ENCODE measurements around the gene SREK1IP1.
"Not testable (repeated sequence)": the region's sequence is repeated elsewhere in the genome, so short reads cannot be mapped to it uniquely, and the experiment has no call there.

Gene SREK1IP1

GRCh38 chr5:64763948-64764503 is 4.5 kb downstream of the SREK1IP1 start:
- DNase-seq: no peak

- DNase-seq: no peak
These were observed 8.4 kb downstream of the SREK1IP1 start for GRCh38 chr5:64759960-64760660.

DNA sequence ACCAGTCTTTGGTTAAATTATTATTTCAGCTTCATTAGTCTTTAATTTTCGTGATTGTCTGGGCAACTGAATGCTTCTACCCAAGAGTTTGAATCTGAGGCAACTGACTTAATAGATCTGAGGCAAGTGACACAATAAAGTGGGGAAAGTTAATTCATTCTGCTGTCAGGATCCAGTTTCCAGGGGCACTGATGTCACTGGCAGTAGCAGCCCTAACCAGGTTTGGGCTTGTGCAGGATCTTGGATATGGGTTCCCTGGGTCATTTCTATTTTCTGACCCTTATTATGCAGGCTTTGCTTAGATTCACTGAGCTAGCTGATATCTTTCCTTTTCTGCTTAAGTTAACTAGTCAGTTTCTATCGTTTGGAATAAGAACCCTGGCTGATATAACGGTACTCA is 9.6 kb downstream of the SREK1IP1 start:
- no peak for DNase-seq

DNA sequence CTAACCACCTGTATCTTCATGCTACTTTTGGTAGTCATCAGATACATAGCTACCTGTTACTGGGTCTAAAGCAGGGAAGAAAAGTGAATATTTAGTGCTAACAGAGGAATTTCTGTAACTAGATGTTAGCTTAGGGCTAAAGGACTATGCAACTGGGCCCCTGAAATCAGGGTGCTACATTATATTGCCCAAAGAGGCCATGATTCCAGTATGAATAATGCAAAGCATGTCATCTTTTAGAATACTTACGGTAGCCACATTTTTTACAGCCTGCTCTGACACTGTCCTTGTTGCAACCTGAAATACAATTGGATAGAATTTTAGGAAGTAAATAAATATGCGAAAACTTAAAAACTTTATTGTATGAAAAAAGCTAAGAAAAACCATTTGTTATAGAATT is 14.4 kb downstream of the SREK1IP1 start:
- DNase-seq: no peak

DNA sequence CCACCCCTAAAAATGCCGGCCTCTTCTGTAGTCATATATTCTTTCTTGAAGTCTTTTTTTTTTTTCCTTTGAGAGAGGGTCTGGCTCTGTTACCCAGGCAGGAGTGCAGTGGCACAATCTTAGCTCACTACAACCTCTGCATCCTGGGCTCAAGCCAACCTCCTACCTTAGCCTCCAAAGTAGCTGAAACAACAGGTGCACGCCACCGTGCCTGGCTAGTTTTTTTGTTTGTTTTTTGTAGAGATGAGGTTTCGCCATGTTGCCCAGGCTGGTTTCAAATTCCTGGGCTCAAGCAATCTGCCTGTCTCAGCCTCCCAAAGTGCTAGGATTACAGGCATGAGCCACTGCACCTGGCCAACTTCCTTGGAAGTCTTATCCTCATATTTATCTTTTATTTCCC is 19.1 kb downstream of the SREK1IP1 start:
- DNase-seq: no peak

GRCh38 chr5:64746446-64746845 is 22.0 kb downstream of the SREK1IP1 start:
- DNase-seq: no peak

DNA sequence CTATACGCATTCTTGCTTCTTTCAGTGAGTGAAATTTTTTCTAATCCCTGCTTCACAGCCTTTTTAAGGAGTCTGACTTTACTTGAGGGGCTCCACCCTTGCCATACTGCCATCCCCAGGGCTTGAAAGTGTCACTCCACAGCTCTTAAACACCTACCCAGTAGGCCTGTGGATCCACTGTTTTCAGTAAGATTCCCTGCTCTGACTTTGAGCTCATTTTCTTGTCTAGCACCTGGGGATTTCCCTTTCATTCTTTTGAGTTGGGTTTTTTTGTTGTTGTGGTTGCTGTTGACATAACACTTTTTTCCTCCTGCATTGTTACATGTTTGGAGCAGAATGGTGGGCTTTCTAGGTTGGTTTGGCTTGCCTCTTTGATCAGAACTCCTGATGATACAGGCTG is 23.6 kb downstream of the SREK1IP1 start:
- no peak for DNase-seq

- DNase-seq: no peak
These were observed 25.7 kb downstream of the SREK1IP1 start for GRCh38 chr5:64742821-64743220.

DNA sequence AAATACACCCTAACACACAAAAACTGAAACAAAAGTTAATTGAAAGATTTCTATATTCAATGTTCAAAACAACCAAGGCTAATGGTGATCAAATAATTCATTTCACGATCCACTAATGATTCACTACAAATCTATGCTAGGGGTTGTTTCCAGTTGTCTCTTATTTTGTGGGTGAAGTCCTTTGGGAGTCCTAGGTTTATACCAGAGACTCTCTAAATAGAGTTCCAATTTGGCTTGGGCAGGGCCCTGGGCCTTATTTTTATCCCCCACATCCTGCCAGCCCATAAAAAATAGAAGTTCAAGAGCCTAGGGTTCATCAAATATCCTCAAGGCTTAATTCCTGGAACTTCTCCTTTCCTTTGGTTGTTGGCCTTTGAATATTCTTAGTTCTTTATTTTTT is 26.1 kb downstream of the SREK1IP1 start:
- DNase-seq: no peak

- DNase-seq: no peak
These were observed 41.3 kb downstream of the SREK1IP1 start for GRCh38 chr5:64727150-64727549.

GRCh38 chr5:64722588-64722987 is 45.9 kb downstream of the SREK1IP1 start:
- DNase-seq: no peak

DNA sequence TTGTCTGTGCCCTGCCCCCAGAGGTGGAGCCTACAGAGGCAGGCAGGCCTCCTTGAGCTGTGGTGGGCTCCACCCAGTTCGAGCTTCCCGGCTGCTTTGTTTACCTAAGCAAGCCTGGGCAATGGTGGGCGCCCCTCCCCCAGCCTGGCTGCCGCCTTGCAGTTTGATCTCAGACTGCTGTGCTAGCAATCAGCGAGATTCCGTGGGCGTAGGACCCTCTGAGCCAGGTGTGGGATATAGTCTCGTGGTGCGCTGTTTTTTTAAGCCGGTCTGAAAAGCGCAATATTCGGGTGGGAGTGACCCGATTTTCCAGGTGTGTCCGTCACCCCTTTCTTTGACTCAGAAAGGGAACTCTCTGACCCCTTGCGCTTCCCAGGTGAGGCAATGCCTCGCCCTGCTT is 54.0 kb downstream of the SREK1IP1 start:
- DNase-seq: not testable (repeated sequence)

DNA sequence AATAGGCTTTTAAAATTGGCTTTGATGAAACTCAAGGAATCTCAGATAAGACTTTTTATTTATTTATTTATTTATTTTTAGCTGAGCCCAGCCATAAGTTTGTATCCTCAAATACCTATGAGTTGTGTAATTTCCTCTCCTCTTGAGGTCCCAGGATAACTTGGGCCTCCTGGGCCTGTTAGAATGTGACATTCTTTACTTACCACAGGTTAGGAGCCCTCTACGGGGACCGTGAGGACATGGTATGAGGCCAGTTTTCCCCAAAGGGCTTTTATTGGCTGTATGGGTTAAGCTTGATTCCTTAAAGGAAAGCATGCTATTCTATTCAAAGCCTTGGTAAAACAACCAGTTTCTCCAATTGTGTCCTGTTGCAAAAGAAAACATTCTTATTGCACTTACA is 61.3 kb downstream of the SREK1IP1 start:
- DNase-seq: no peak

DNA sequence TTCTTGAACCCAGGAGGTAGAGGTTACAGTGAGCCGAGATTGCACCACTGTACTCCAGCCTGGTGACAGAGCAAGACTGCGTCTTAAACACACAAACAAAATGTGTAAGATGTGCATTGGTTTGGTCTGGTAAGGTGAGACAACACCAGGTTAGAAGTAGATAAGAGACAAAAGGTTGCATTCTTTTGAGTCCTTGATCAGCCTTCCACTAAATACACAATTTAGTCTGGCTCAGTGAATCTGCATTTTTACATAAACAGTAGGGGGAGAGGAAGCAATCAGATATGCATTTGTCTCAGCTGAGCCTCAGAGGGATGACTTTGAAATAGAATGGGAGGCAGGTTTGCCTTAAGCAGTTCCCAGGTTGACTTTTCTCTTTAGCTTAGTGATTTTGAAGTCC is 62.4 kb downstream of the SREK1IP1 start:
- not testable (repeated sequence) for DNase-seq

- no peak for DNase-seq
These were observed 67.7 kb downstream of the SREK1IP1 start for GRCh38 chr5:64700765-64701164.

DNA sequence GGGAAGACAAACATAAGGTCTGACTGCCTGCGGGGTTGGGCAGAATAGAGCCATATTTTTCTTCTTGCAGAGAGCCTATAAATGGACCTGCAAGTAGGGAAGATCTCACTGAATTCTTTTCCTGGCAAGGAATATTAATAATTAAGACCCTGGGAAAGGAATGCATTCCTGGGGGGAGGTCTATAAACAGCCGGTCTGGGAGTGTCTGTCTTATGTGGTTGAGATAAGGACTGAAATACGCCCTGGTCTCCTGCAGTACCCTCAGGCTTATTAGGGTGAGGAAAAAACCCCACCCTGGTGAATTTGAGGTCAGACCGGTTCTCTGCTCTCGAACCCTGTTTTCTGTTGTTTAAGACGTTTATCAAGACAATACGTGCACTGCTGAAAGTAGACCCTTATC is 72.1 kb downstream of the SREK1IP1 start:
- not testable (repeated sequence) for DNase-seq

- DNase-seq: no peak
These were observed 74.9 kb downstream of the SREK1IP1 start for GRCh38 chr5:64693636-64694035.

GRCh38 chr5:64691291-64691690 is 77.2 kb downstream of the SREK1IP1 start:
- no peak for DNase-seq

- peak in 1 of 2 donors; percentile 4 for DNase-seq
These were observed 77.9 kb downstream of the SREK1IP1 start, which contains the start of gene SHISAL2B for GRCh38 chr5:64690417-64691151. SHISAL2B (plus strand) TSS chr5:64690503; CDS start chr5:64690624, 121 bp downstream.

DNA sequence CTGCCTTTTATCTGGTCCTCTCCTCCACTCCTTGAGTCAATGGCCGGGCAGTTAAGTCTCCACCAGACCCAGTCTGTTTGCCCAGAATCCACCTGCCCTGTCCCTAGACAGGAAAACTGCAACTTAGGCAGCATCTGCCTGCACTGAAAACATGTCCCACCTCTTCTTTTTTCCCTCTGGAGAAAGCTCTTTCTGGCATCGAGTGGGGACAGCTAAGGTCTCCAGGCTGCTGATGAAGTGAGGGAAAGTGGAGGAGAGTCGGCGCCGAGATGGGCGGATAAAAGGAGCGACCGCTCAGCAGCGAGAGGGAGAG is 78.4 kb downstream of the SREK1IP1 start:
- no peak for DNase-seq

- no peak for DNase-seq
These were observed 79.5 kb downstream of the SREK1IP1 start for GRCh38 chr5:64688965-64689364.

GRCh38 chr5:64688391-64688790 is 80.1 kb downstream of the SREK1IP1 start:
- no peak for DNase-seq

- no peak for DNase-seq
These were observed 82.6 kb downstream of the SREK1IP1 start for GRCh38 chr5:64685866-64686265.

DNA sequence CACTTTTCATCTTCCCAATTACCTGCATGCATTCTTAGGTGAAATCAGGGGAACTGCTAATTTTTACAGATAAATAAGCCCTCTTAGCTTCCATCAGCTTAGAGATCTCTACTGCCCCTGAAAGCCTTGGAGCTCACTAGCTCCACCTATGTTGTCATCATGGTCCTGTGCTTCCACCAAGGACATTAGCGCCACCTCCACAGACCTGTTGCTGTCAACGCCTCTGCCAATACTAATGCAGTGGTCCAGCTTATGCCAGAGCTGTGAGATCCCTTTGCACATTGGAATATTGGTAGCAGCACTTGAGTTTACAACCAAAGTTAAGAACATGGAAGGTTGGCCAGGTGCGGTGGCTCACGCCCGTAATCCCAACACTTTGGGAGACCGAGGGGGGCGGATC is 85.9 kb downstream of the SREK1IP1 start:
- no peak for DNase-seq

Data from bone marrow (tissue), 2 donors.